ENCODE data around the gene TAX1BP1. TPM values are rescaled to one million over a fixed set of nuclear protein-coding genes. Genes with fewer than 3 reads are reported as not detected.

TAX1BP1 gene
- total RNA-seq, 1 experiment from 2014 or later, result 58.3 TPM

DNA sequence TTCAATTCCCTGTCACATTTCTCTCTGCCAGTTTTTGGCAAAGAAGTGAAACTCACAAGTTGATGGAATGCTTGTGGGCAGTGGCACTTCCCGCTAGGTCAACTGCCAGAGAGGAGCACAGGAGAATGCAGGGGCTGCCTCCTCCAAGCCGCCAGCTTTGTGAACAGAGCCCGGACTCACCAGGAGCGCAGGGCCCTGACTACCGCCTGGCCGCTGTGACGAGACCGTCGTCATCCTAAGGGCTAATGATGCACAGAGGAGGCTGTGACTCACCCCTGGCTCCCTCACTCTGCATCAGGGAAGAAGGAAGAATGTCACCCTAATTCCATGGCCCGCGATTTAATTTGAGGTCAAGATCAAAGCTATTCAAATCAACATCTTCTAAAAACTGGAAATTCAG is 123.9 kb downstream of the TAX1BP1 start:
- H3K9me3 Mint-ChIP-seq, result no peaks in the 10 kb centered on the region; a peak in 1 of 5 replicates

More for the DNA sequence above, 123.9 kb downstream of the TAX1BP1 start:
- no peak overlapping the region for H3K23ac ChIP-seq (ENCODE audit: insufficient read length, low read depth, low read length)
- H2BK12ac ChIP-seq (ENCODE audit: insufficient read length, low read depth, low read length), result no peak overlapping the region
- H4K20me1 ChIP-seq (ENCODE audit: control insufficient read depth, insufficient read depth, insufficient read length), result no peaks in the 10 kb centered on the region
- no peaks in the 10 kb centered on the region for H3K79me1 ChIP-seq (ENCODE audit: insufficient read depth, low read depth, low read length, poor library complexity, severe bottlenecking)
- no peaks in the 10 kb centered on the region for H3K23me2 ChIP-seq (ENCODE audit: insufficient read length, low read depth, low read length, poor library complexity, severe bottlenecking)
- H3K56ac ChIP-seq (ENCODE audit: insufficient read length, low read depth, low read length), result no peak overlapping the region
- H3K9me3 ChIP-seq (ENCODE audit: control insufficient read depth, low read depth, low read length), result no peaks in the 10 kb centered on the region
- H3K27ac ChIP-seq (ENCODE audit: insufficient read length, low read depth, low read length), result no peak overlapping the region
- DNase-seq, result peak; percentile 41
- H2BK20ac ChIP-seq (ENCODE audit: low read depth, low read length, poor library complexity, severe bottlenecking), result no peak overlapping the region
- Mint-ChIP-seq H3K27ac (no peak overlapping the region), H3K4me3 (no peak overlapping the region), H3K36me3 (ENCODE audit: insufficient read depth in 1 of 3, low read depth in 3 of 3) (no peaks in the 10 kb centered on the region; a peak in 2 of 7 replicates), H3K27me3 (ENCODE audit: low read depth) (no peaks in the 10 kb centered on the region; the same call in 1 of the 2 replicates), H3K4me1 (peaks cover 20 to 21% of the 10 kb centered on the region in 2 experiments)
- no peak overlapping the region for H3K9ac ChIP-seq (ENCODE audit: extremely low read depth, insufficient read length, low read length)
- 0 out of 2 replicates have a peak, but pooled peaks cover under 1% of the 10 kb centered on the region for H3K4me1 ChIP-seq (ENCODE audit: insufficient read depth, low read length)
- no peak overlapping the region for H4K5ac ChIP-seq (ENCODE audit: insufficient read length, low read depth, low read length)
- H2BK5ac ChIP-seq (ENCODE audit: insufficient read length, low read length), result no peak overlapping the region
- H3K14ac ChIP-seq (ENCODE audit: insufficient read depth, low read length), result no peak overlapping the region
- H3K4me2 ChIP-seq (ENCODE audit: insufficient read depth, insufficient read length, low read length), result no peak overlapping the region
- no peak overlapping the region for H3K18ac ChIP-seq (ENCODE audit: insufficient read length, low read depth, low read length)
- no CpG with 5 or more reads among the region's 11 CpGs for WGBS (ENCODE audit: extremely low coverage, insufficient read length, low lambda C conversion rate)
- no peak overlapping the region for H3T11ph ChIP-seq (ENCODE audit: low read length)
- no peak overlapping the region for H3K4ac ChIP-seq (ENCODE audit: low read depth, low read length)
- H3K27me3 ChIP-seq (ENCODE audit: insufficient read depth, low read length), result no peaks in the 10 kb centered on the region
- H2AK5ac ChIP-seq (ENCODE audit: insufficient read length, low read length), result no peak overlapping the region
- H4K8ac ChIP-seq (replicated peaks; ENCODE audit: insufficient read length, low read depth, low read length), result no peak overlapping the region
- H2AFZ ChIP-seq (ENCODE audit: low read length), result no peak overlapping the region
- no peak overlapping the region for H2BK15ac ChIP-seq (ENCODE audit: low read depth, low read length)
- TF ChIP-seq, protein P1, sequence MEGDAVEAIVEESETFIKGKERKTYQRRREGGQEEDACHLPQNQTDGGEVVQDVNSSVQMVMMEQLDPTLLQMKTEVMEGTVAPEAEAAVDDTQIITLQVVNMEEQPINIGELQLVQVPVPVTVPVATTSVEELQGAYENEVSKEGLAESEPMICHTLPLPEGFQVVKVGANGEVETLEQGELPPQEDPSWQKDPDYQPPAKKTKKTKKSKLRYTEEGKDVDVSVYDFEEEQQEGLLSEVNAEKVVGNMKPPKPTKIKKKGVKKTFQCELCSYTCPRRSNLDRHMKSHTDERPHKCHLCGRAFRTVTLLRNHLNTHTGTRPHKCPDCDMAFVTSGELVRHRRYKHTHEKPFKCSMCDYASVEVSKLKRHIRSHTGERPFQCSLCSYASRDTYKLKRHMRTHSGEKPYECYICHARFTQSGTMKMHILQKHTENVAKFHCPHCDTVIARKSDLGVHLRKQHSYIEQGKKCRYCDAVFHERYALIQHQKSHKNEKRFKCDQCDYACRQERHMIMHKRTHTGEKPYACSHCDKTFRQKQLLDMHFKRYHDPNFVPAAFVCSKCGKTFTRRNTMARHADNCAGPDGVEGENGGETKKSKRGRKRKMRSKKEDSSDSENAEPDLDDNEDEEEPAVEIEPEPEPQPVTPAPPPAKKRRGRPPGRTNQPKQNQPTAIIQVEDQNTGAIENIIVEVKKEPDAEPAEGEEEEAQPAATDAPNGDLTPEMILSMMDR (conservative IDR thresholded peaks at IDR 0.05), result no peak
- H2BK120ac ChIP-seq (ENCODE audit: low read depth, low read length, poor library complexity, severe bottlenecking), result no peak overlapping the region
- no peak overlapping the region for H4K91ac ChIP-seq (ENCODE audit: insufficient read length, low read depth, low read length)
- 0 out of 2 replicates have a peak, but pooled peaks cover 2% of the 10 kb centered on the region for H3K79me2 ChIP-seq (ENCODE audit: insufficient read depth, low read length)

All from H9 (cell line).